Activated CD8-positive, alpha-beta memory T cell treated with anti-CD3 and anti-CD28 coated beads for 4 hours (primary cell): Measurements from ENCODE around the gene CCDC7.
A peak's percentile ranks its signal among the peaks of the same experiment; 100 is the strongest.
"Not testable (repeated sequence)": the region's sequence is repeated elsewhere in the genome, so short reads cannot be mapped to it uniquely, and the experiment has no call there.

Experiments
- DNase-seq, 2 donors: peaks; one replicate each; pipeline ENCODE4 v3.0.0-alpha.2; 2020; ENCODE audit warnings: low read depth in 2 of 2

Gene CCDC7

DNA sequence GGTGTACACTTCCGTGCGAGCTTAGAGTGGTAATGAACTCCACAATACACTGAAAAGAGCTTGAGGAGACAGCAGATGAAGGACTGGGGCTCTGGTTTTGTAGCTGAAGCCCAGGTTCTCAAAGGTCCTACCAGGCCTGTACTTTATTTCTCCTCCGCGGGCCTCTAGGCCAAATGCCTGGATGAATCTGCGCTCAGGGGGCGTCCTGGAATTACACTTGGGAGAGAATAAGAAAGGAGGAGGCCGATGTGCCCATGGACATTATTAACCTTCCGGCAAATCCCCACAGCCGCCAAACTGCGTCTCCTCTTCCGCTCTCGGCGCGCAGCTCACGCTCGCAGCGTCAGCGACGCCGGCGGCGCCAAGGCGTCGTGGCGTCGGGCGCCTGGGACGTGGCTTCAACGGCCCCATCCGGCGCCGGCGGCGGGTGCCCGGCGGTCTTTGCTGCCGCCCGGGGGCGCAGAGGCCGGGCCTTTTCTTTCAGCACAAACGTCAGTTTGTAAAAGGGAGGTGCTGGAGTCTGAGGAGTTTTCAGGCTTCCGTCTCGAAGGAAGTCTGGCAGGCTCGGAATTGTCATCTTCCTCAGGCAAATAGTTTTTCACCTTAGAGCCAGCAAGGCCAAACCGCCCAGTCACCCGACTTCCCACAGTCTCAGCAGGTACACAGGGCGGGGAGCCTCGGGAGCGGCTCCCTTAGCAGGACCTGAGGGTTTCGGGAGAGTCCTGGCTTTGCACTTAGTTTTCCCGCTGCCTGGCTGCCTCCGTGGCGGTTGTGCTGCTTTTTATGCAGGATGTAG lies at the start of gene CCDC7:
Gene CCDC7, plus strand, starts transcription at position 401 of the 796 bp plus-strand sequence. CDS start 5,503 bp downstream, outside the sequence.
- DNase-seq, result peak; percentile 55 to 58

DNA sequence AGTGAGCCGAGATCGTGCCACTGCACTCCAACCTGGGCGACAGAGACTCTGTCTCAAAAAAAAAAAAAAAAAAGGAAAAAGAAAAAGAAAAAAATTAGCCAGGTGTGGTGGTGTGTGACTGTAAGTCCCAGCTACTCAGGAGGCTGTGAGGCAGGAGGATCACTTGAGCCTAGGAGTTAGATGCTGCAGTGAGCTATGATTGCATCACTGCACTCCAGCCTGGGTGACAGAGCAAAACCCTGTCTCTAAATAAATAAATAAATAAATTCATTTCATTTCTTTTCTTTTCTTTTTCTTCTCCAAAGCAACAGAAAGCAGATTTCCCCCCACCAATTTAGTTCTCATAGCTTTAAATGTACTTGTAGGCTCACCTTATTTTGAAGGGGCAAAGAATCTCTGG lies 48.8 kb upstream of the CCDC7 start:
- not testable (repeated sequence) for DNase-seq

DNA sequence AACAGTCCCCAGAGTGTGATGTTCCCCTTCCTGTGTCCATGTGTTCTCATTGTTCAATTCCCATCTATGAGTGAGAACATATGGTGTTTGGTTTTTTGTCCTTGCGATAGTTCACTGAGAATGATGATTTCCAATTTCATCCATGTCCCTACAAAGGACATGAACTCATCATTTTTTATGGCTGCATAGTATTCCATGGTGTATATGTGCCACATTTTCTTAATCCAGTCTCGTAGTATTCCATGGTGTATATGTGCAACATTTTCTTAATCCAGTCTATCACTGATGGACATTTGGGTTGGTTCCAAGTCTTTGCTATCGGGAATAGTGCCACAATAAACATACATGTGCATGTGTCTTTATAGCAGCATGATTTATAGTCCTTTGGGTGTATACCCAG lies 46.2 kb upstream of the CCDC7 start:
- DNase-seq, result not testable (repeated sequence)

DNA sequence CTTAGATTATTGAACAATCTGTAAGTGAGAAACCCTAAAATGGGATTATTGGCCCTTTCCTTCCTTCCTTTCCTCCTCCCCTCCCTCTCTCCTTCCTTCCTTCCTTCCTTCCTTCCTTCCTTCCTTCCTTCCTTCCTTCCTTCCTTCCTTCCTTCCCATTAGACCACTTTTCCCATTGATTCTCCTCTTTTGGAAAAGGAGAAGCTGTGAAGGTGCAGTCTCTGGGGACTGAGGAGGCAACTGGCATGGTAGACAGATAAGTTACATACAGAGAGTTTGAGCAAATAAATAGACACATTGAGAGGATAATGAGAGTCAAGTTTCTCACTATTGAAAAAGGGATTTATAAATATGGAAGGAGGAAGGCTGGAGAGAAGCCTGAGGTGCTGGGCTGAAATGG lies 45.0 kb upstream of the CCDC7 start:
- no peak for DNase-seq

DNA sequence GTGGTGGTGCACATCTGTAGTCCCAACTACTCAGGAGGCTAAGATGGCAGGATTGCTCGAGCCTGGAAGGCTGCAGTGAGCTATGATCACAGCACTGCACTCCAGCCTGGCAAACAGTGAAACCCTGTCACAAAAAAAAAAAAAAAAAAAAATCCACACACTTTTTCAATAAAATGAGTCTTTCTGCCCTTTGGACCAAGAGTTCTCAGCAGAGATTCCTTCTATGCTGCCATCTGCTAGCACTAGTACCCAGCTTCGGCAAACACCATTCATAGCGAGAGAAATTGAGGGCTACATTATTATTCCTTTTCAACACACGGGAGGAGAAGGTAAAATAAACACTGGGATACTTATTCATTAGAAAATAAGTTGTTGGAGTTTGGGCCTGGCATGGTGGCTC lies 43.4 kb upstream of the CCDC7 start:
- no peak for DNase-seq

DNA sequence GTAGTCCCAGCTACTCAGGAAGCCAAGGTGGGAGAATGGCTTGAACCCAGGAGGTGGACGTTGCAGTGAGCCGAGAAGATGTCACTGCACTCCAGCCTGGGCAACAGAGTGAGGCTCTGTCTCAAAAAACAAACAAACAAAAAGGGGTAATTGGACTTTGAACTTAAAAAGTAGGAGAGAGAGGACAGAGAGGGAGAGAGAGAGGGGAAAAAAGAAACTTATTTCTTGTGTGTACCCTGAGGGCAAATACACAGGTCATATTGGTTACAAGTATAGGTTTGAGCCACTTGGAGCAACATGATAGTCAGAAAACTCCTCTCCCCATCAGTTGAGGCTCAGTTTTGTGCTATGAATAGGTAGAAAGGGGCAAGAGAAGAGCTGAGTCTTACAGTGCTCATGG lies 42.8 kb upstream of the CCDC7 start:
- DNase-seq, result no peak

DNA sequence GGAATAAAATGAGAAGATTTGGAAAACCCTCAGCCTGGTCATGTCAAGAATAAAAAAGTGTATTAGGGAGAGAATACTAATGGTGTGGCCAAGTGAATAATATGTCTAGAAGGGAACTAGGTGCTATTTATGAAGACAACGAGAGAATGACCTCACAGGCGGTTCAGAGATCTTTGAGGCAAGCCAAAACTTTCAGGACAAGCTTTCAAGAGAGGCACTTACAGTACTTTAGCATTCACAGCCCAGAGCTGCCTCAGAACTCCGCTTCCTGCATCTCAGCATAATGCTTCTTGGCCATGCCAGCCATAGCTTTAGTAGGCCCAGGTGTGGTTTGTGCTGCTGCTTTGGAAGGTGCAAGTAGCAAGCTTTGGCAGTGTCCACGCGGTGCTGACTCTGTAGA lies 37.2 kb upstream of the CCDC7 start:
- no peak for DNase-seq

DNA sequence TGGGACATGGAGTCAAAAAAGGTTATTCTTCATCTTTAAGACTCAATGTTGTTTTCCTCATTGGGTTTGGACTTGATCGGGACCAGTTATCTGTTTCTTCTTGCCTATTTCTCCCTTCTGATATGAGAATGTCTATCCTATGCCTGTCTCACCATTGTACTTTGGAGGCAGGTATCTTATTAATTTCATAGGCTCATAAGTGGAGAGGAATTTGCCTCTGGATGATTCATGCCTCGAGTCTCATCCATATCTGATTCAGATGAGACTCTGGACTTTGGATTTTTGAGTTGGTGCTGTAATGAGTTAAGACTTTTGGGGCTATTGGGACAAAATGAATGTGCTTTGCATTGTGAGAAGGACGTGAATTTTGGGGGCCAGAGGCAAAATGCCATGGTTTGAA lies 36.2 kb upstream of the CCDC7 start:
- DNase-seq, result no peak

DNA sequence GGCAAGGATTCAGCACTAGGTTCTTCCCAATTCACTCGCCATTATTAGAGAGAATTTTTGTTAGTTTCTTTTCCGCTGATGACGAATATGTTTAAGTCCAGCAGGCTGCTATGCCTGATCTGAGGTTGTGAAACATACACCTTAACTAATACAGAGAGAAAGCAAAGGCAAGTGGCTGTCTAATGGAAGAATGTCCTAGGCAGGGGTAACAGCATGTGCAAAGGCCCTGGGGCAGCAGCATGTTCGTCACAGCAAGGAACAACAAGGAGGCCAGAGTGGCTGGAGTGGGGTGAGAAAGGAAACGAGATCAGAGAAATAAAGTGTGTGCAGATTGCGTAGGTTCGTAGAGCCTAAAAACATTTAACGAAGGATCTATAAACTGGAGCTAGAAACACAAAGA lies 35.4 kb upstream of the CCDC7 start:
- DNase-seq, result no peak

DNA sequence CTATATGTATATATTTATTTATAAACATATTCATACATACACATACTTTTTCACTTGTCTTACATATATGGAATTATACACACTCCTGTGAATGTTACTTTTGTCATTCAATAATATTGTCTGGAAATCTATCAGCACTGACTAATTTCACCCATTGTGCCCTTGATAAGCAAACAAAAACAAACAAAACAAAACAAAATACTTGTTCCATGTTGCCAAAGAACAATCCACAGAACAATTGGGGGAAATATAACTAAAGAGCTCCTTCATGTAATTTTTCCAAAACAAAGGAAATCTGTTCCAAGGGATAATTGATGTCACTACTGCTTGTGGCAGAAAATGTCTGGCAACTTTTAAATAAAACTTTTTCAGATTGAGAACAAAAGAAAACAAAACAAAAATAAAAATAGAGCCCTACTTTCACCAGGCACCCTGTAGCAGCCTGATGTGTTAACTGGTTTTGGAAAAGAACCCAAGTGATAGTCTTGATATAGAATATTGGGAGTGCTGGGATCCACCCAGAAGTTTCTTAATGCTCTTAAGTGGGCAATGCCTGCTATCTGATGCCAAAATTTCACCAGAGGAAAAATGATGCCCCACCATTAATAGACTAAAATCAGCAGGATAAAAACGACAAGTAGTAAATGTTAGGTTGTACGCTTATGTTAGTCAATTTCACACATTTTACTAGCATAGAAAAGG lies 34.0 kb upstream of the CCDC7 start:
- no peak for DNase-seq

DNA sequence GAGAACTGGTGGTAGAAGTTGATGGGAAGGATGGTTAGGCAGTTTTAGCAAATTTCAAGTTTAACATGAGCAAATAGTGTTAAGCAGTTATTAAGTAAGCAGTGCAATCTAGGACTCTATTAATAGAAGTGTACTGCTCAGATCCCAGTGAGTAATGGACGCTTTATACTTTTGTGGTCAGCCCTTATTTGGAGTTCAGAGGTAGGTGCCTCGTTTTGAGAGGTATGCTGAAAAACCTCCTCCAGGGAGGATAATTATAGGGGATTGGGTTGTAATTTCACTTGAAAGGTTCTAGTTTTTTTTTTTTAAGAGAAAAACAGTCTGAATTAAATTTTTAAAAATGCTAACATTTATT lies 33.5 kb upstream of the CCDC7 start:
- no peak for DNase-seq

DNA sequence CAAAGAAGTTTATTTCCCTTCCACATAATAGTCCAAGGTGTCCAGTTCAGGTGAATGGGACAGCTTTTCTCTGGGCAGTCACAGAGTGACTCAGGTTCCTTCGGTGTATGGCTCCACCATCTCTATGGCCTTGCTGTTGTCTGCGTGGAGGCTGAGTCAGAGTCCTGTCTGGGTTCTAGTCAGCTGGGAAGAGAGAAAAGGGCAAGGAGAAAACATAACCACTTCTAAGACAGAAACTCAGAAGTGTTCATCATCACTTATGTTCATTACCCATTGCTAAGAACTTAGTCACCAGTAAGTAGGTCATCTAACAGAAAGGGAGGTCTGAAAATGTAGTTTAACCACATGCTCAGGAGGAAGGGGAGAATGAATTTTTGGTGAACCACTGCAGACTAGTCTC lies 32.4 kb upstream of the CCDC7 start:
- peak; percentile 3 to 4 for DNase-seq

DNA sequence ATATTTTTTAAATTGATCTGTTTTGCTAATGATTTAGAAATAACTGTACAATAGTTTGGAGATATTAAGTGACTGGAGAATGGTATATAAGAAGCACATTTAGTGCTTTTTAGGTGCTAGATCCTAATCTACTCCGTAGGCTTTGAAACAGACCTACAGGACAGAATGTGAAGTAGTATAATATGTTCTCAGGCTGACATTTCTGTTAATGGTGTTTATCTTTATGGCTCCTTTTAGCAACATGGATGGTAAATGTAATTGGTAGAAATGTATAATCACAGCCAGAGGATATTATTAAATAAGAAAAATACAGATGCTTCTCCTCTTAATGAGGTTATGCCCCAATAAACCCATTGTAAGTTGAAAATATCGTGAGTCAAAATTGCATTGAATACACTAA lies 30.6 kb upstream of the CCDC7 start:
- DNase-seq, result no peak

DNA sequence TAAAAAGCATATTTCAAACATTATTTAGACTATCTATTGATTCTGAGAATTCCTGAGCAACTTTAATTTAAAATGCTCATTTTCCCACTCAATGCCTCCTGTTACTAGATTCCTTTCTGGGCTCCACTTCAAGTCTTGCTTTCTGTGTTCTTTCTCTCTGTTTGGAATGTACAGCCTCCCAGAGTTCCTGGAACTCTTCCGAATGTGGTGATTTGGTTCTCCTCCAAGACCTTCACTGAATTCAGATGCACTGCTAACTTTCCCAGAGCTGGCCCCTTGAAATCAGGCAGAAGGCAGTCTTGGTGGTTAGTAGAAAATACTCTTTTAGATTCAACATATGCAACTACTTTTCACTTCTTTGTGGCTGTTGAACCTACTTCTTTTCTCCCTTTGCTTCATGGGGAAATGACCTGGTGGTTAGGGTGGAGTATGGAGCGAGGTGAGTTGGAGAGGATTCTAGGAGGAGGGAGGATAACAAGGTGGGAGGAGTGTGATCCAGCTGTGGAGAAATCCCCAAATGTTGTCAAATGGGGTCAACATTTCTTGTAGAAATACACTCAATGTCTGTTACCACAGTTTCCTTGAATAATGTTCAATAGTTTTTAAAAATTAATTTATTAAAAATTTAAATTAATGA lies 27.9 kb upstream of the CCDC7 start:
- DNase-seq, result no peak

DNA sequence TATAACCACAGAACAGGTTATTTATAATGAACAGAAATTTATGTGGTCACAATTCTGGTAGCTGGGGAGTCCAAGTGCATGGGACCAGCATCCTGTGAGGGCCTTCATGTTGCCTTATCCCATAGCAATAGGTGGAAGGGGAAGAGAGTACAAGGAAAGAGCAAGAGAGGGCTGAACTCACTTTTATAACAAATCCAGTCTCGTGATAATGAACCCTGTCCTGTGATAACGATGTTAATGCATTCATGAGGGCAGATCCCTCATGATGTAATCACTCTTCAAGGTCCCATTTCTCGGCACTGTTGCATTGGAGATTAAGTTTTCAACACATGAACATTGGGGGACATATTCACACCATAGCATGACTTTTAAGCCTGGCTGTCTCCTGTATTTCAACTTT lies 27.4 kb upstream of the CCDC7 start:
- DNase-seq, result no peak

DNA sequence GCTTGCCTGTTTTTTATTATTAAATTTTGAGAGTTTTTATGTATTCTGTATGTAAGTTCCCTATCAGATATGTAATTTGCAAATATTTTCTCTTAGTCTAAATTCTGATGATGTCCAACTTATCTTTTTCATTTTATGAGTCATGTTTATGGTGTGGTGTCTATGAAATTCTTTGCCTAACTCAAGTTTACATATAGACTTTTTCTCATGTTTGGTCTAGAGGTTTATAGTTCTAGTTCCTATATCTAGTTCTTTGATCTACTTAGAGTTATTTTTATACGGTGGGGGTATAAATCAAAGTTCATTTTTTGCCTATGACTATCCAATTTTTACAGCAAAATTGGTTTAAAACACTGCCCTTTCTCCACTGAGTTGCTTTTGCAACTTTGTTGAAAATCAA lies 26.3 kb upstream of the CCDC7 start:
- DNase-seq, result no peak

DNA sequence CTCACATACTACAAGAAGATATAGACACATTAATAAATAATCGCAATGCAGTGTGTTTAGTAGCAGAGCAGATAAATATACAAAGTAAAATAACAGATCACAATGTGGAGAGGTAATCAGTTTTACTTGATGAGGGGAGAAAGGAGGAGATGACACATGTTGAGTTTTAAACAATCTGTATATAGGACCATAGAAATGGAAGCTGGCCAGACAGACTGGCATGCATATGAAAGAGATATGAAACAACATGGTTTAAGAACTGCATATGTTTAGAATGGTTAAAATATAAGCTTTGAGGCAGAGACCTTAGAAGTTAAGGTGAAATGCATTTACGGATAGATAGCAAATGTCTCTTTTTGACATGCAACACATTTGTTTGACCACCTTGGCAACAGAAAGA lies 19.8 kb upstream of the CCDC7 start:
- DNase-seq, result no peak

DNA sequence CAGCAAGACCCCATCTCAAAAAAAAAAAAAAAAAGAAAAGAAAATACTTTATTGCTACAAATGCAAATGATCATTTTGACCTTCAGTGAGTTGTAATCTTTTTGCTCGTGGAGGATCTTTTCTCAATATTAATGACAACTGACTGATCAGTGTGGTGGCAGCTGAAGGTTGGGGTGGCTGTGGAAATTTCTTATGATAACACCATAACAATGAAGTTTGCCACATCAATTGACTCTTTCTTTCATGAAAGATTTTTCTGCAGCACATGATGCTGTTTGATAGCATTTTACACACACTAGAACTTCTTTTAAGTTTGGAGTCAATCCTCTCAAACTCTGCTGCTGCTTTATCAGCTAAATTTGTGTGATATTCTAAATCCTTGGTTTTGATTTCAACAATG lies 12.4 kb upstream of the CCDC7 start:
- DNase-seq, result no peak

DNA sequence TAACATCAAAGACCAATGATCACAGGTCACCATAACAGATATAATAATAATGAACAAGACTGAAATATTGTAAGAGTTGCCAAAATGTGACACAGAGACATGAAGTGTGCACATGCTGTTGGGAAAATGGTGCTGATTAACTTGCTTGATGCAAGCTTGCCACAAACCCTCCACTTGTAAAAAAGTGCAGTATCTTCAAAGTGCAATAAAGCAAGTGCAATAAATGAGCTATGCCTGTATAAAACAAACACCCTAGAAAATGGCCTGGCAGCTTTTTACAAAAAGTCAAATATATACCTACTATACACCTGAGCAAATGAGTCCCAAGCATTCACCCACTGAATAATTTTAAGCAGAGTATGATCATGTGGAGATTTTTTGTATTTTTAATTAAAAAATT lies 9.7 kb upstream of the CCDC7 start:
- no peak for DNase-seq

DNA sequence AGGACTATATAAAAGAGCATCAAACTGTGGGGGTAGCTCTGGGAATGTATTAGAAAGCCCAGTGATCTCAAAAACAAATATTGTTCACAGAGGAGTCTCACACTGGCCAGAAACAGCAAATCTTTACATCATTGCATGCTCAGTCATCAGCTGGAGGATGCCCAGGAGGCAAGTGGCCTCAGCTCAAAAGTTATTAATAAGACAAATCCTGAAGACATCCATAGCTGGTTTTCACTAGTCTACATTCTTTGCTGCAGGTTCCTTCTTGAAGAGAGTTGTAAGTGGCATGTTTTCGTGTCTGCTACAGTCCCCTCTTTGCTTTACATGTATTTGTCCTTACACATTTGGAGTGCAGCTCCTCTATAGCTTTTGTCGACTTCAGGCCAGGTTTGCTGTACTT lies 8.6 kb upstream of the CCDC7 start:
- DNase-seq, result no peak

DNA sequence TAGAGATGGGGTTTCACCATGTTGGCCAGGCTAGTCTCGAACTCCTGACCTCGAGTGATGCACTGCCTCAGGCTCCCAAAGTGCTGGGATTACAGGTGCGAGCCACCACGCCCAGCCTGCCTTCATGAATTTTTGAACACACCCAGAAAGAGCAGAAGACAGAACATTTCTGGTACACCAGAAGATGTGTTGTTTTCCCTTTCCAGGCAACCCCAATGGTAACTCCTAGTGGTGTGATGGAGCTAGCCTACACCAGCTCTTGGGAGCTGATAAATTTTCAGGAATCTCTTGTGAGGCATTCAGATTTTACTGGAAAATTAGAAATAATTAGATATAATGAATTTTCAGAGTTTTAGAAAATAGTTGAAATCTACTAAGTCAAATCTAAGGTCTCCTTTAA lies 904 bp upstream of the CCDC7 start:
- DNase-seq, result no peak

DNA sequence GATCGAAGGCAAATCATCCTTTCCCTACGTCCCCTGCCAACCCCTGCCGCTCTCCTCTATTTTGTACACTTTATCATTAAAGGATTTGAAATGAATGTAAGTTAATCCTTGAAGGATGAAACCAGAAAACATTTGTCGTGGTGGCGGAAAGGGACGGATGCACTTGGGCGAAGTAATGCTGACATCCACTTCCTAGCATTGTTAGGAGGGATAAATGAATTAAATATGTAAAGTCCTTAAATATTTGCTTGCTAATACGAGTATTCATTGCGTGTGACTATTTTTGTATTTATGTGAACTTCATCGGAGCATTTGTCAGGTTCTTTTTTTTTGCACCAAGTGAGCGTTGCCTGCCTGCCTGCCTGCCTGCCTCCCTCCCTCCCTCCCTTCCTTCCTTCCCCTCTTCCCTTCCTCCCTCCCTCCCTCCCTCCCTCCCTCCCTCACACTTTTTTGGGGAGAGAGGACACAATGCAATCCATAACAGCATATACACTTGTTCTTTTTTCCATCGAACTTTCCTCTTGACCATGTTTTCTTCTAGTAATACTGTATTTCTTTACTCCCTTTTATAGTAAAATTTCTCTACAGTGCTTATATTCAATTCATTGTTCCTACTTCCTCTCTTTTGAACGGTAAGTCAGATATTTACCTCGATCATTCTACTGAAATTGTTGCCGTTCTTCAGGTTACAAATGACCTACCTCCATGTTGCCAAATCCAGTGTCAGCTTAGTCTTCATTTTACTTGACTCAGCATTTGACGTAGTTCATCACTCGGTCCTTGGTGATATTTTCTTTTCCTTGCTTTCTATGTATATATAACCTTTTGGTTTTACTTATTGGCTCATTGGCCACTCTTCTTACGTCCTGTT lies 831 bp downstream of the CCDC7 start:
- no peak for DNase-seq
